NAMALWA (cell line): ENCODE measurements around the gene MYO3B.
"Not testable (repeated sequence)": the region's sequence is repeated elsewhere in the genome, so short reads cannot be mapped to it uniquely, and the experiment has no call there.

Experiments
- DNase-seq: peaks from one replicate; pipeline ENCODE4 v3.0.0-alpha.2; 2015; ENCODE audit warnings: low spot score

The MYO3B gene

GRCh38 chr2:170568511-170568910, 390.6 kb downstream of the MYO3B start:
- DNase-seq, result no peak

DNA sequence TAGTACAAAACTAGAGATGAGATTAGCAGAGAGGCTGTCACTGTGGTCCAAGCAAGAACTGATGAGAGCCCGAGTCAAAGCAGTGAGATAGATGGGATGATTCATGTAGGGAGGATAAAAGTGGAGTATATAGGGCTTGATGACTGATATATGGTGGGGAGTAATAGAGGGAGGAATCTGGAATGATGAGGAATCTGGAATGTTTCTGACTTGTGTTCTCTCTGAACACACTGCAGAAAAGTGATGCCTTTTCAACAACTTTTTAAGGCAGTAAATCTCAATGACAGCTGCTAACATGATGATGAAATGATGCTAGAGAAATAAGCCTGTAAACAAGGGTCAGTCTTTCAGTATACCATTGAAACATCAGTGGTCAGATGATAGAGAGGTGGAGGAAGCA, 393.7 kb downstream of the MYO3B start:
- DNase-seq, result no peak

GRCh38 chr2:170573671-170574070, 395.7 kb downstream of the MYO3B start:
- DNase-seq, result no peak

- no peak for DNase-seq
These were observed 398.3 kb downstream of the MYO3B start for GRCh38 chr2:170576296-170576695.

DNA sequence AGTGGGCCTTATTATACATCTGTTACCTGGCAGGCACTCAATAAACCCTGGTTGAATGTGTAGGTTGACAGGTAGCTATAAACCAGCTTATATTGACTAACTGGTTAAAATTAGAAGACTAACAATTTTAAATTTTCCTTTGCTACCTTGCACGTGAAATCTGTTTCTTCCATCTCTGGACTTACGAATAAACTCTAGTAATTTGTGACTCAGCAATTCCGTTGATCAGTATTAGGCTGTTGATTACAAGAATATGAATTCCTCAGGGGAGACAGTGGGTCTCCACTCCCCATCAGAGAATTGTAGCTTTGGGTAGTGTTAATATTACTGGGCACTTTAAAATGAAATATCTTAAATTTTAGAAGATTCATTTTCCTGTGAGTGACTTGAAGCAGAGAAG, 399.4 kb downstream of the MYO3B start:
- DNase-seq, result no peak

DNA sequence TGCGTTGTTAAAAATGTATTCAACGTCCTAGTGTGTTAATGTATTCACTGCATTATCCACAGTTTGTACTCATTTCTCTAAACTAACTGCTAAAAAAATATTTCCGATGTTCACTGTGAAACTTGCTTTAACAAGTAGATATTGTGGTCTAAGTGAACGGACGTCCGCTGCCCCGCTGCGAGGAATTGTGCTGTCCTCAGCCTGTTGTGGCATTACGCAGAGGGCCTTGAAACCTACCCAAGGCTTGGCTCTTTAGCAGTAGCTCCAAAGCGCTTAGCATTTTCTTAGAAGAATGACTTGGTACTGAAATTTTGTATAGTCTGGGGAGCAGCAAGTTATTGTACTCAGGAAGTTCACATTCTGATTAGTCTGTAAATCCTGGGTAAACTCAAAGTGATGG, 400.7 kb downstream of the MYO3B start:
- DNase-seq, result no peak

DNA sequence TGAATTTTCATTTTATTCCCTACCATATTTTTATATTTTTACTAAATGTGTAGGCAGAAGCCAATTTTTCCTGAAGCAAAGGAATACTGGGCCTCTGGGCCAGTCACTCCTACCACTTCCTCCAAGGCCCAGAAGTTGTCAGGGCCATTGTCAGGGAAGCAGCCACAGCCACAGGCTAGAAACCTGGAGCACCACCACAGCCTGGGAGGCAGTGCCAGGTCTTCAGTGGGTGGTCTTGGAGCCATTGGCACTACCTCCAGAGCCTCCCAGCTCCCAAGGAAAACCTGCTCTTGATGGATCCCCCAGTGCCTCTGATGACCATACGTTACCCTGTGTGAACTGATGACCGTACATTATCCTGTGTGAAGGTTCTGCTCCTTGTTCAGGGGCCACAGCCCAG, 401.6 kb downstream of the MYO3B start:
- no peak for DNase-seq

DNA sequence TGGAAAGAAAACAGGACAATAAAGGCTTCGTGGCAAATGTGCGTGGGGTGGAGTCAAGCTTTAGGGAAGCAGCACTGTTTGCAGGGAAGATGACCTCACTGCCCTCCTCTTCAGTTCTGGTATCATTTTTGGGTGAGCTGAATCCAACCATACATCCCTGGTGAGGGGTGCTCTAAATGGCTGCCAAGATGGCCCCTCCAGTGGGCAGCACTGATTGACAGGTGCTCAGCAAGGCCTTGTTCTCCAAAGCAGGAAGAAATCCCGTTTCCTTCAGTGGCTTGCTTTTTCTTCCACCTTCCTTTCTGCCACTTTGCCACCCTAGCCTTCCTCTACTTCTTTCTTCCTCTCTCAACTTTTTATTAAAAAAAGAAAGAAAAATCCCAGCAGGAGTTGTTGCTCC, 404.4 kb downstream of the MYO3B start:
- DNase-seq, result no peak

DNA sequence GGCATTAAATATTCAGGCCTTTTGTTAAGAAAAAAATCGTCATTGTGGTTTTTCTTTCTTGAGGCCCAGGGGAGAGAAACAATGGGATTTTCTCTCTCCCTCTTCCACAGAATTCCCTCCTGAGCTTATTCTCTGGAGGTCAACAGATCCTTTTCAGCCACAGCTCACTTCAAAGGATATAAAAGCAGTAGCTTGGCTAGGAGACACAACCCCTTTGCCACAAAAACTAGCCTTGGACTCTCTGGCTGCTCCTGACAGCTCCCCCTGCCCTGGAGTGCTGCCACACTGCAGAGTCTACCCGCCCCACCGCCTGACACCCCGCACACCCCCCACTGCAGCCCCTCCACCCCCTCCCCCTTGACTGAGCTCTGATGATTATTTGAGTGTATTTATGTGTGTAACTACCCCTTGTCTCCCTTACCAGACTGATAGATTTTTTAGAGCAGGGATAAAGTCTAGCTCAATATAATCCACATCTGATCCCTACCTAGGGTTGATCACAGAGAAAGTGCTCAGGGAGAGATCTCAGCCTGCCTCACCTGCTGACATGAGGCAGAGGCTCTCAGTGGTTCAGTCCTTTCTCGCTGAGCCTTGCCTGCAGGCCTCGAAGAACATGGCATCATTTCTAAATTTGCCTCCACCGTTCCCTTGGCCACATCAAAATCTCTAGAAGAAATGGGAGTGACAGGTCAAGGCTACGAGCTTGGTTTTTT, 405.0 kb downstream of the MYO3B start:
- no peak for DNase-seq

GRCh38 chr2:170585067-170585466, 407.1 kb downstream of the MYO3B start:
- no peak for DNase-seq

- no peak for DNase-seq
These were observed 408.7 kb downstream of the MYO3B start for GRCh38 chr2:170586571-170587095.

- DNase-seq, result no peak
These were observed 409.2 kb downstream of the MYO3B start for GRCh38 chr2:170587117-170587516.

GRCh38 chr2:170587922-170588321, 410.0 kb downstream of the MYO3B start:
- no peak for DNase-seq

- DNase-seq, result no peak
These were observed 410.8 kb downstream of the MYO3B start for GRCh38 chr2:170588729-170589128.

- no peak for DNase-seq
These were observed 418.6 kb downstream of the MYO3B start for GRCh38 chr2:170596576-170596975.

GRCh38 chr2:170598067-170598395, 420.1 kb downstream of the MYO3B start:
- no peak for DNase-seq

GRCh38 chr2:170601489-170601888, 423.5 kb downstream of the MYO3B start:
- no peak for DNase-seq

GRCh38 chr2:170605862-170606261, 427.9 kb downstream of the MYO3B start:
- no peak for DNase-seq

DNA sequence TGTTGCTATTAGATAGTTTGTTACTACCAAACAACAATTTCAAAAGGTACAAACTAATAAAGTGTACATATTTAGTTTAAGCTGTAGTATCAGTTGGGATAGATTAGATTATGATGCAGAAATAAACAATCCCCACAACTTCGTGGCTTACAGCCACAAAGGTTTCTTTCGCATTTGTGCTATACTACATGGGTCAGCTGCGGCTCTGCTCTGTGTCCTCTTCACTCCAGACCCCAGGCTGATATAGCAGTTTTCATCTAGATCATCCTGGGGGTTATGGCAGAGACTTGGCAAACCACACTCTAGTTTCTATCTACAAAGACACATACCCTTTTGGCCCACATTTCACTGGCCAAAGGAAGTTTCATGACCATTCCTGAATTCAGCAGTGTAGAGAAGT, 429.2 kb downstream of the MYO3B start:
- no peak for DNase-seq

GRCh38 chr2:170610615-170611014, 432.7 kb downstream of the MYO3B start:
- DNase-seq, result no peak

DNA sequence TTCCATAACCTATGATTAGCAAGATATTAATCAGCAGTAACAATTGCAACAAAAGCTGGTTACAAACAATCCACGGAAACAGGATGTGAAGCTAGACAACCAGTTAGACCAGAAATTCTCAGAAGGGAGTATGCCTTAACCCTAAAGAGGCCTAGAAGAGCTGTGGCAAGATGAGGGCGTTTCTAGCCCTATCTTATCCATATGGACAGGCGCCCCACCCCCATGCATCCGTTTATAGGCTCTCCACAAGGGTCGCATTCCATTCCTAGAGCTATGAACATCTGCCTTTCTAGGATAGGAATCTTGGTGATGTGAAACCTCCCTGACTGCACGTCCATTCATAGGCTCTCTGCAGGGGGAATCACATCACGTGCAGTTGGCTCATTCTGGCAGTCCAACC, 441.0 kb downstream of the MYO3B start:
- DNase-seq, result not testable (repeated sequence)

DNA sequence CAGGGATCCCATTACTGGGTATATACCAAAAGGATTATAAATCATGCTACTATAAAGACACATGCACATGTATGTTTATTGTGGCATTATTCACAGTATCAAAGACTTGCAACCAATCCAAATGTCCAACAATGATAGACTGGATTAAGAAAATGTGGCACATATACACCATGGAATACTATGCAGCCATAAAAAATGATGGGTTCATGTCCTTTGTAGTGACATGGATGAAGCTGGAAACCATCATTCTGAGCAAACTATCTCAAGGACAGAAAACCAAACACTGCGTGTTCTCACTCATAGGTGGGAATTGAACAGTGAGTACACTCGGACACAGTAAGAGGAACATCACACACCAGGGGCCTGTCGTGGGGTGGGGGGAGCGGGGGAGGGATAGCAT, 457.1 kb downstream of the MYO3B start:
- not testable (repeated sequence) for DNase-seq

DNA sequence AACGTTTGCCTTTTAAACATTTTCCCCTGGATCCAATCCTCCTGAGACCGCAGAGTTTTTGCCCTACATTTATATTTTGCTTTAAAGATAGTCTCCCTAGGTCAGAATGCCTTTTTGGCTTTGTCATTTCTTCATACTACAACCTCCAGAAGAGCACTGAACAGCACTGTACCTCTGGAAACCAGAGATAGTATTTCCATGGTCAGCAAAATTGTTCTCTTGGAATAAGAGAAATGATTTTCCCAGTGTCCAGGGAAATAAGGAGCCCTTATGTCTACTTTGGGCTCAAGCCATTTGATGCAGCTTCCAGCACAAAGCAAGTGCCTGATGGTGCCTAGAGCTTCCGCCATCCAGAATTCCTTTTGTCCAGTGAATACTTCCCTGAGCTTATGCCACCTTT, 461.7 kb downstream of the MYO3B start:
- no peak for DNase-seq

DNA sequence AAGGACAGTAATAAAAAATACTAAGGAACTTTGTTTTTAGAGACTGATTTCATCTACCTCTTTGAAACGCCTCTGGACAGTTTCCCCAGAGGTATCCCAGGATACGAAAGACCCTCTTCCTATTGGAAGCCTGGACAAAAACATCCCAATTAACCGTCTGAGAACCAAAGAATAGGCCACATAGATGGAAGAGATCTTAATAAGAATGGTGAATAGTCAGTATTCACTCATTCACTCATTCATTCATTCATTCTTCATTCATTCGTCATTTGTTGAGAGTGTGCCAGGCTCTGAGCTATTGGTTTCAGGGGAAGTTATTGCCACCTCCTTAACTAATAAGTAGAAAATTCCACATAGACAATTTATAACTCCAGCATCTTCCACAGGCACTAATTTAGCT, 464.0 kb downstream of the MYO3B start:
- DNase-seq, result no peak
